HG02973 (cell line): ENCODE data around the gene SLC35C1.

Experiments
- ATAC-seq: cut with Tn5 transposase; IDR thresholded peaks from one replicate; pipeline ENCODE4 v1.9.1; 2021; ENCODE audit warnings: moderate library complexity; ENCODE audit not compliant: unreplicated experiment

The SLC35C1 gene

GRCh38 chr11:45843158-45843924, 38.4 kb downstream of the SLC35C1 start:
- peak; percentile 21 for ATAC-seq

DNA sequence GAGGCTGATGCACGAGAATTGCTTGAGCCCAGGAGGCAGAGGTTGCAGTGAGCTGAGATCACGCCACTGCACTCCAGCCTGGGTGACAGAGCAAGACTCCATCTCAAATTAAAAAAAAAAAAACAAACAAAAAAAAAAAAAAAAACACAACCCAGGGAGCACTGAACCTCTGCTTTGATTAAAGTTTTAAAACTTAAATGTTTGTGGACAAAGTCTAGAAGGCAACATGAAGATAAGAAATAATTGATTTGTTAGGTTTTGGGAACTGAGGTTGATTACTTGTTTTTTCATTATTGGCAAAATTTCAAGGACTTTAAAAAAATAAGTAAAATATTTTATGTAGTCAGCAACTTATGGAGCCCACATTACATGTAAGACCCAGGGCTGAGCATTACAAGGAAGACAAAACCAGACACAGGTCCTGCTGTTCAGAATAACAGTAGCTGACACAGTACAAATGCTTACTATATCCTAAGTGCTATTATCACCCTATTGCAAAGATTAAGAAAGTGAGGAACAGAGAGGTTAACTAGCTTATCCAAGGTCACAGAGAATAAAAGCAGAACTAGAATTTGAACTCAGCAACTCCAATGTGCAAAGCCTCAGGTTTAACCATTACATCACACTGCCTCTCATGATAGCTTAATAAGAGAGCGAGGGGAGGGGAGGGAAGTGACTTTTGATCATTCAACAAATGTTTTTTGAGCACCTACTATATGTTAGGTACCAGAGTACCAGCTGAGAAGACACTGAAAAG, 40.1 kb downstream of the SLC35C1 start:
- no peak for ATAC-seq

DNA sequence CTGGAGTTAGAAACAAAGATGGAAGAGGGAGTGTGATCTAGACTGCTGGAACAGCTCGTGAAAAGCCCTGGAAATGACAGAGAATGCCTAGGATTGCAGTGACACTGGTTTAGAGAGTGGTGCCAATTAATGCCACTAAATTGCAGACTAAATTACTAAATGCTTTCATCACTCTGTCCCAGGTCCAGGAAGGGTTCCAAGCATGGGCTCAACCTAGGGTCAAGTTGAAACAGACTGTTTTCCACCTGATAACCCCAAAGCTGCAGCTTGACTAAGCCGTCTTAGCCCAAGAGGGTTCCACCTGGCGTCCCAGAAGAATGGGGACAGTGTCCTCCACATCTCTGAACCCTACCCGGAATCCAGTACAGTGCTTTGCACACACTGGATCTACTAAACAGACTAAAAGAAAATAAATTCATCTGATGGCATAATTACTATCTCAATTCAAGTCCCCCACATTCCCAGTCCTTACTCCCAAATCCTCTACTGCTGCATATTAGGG, 41.3 kb downstream of the SLC35C1 start:
- ATAC-seq = no peak

- peak; percentile 86 for ATAC-seq
Measured at GRCh38 chr11:45846974-45847910, 42.3 kb downstream of the SLC35C1 start, which contains the start of gene CRY2. TSS of gene CRY2 (plus strand) at chr11:45847475. CDS start at chr11:45847491, 16 bp downstream.

- ATAC-seq = peak; percentile 16
Measured at GRCh38 chr11:45847911-45848316, 43.0 kb downstream of the SLC35C1 start.

DNA sequence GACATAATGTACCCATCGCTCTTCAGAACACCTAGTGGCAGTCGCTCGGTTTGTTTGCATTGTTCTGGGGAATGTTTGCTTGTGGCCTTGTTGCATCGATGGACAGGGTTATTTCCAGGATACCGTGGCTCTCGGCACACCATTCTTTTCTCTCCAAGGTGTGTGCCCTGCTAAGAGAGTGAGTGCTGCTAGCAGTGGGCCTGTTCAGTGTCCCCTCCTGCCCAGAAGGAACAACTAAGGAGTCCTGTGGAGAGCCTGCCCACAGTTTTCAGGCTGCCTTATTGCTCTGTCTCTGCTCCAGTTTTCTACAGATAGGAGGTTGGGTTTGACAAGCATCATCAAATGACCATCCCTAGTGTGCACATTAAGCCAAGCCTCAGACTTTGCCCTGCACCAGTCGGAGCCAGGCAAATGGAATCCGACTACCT, 43.7 kb downstream of the SLC35C1 start:
- no peak for ATAC-seq

- ATAC-seq = no peak
Measured at GRCh38 chr11:45850446-45850845, 45.5 kb downstream of the SLC35C1 start.

DNA sequence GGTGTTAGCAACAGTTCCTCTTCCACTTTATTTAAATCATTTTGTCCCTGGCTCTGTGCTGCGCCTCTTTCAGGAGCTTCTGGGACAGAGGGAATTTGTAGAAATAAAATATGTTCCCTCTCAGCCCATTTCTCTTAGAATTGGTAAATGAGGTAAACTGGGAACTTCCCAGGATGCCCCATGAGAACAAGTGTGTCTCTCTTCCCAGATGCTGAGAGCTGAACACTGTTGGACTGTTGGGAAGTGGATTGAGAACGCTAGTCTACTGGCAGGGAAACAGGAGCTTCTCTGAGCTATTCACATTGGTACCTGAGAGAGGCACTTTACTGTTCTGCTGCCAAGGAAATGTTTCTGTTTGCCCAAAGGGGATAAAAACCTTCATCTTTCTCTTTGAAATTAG, 46.3 kb downstream of the SLC35C1 start:
- ATAC-seq = no peak

- ATAC-seq = no peak
Measured at GRCh38 chr11:45852018-45852711, 47.2 kb downstream of the SLC35C1 start.

DNA sequence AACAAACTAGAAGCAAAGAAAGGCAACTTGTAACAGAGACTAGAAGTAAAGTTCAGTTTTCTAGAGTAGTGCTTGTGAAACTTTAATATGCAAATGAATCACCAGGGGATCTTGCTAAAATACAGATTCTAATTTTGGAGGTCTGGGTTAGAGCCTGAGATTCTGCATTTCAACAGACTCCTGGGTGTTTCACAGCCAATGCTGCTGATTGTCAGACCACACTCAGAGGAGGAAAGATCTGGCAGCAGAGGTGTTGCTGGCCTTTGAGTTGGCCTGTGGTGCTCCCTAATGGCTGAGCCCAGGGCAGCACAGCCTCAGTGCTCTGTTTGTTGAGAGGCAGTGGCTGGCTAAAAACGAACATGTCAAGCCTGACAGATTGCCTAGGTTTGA, 47.8 kb downstream of the SLC35C1 start:
- no peak for ATAC-seq

DNA sequence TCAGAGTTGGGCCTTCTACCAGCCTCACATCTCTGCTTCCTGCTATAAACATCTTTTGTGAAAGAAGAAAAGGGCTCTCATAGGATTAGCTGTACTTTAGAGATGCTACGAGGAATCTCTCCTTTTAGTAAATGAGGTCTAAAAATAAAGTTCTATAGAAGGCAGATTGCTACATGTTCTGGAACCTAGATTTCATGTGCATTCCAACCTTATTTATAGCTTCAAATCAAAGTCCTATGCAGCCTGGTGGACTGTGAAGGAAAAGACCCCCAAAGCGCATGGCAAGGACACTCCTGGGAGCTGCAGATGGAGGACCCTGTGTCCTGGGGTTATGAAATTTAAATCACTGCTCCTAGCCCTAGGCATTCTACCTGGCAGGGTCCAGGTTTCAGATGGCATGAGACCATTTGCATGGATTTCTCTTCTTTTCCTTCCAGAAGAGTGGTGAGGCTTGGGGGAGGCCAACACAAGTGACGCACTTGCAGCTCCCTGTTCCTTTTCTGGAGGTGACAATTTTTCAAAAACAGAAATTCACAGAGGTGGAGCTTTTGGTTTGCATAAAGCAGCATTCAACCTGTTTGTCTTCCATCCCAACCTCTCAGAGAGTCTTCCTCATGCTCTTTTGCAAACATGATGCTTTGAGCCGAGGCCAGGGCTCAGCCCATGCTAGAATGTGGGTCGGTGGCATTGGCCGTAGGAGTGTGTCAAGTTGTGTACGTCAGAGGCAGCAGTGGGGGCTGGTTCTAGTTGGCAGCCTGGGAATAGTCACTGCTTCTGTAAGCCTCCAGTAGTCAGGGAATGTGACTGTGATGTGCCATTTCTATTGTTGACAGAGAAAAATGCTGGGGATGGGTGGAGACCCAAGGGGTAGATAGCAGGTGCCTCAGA, 48.6 kb downstream of the SLC35C1 start:
- no peak for ATAC-seq

DNA sequence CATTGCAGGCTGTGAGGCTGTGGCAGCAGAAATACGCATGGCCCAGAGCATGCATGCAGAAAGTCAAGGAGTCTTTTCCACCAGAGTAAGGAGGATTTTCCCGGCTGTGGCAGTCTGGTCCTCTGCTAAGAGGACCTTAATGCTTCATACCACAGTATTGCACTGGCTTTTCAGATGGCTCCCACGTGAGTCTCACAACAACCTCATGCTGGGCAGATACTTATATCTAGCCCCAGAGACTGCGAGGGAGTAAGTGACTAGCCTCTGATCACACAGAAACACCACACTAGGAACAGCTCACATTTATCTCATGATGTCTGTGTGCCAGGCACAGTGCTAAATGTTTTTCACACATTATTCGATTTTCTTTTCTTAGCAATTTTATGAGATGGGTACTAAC, 50.4 kb downstream of the SLC35C1 start:
- ATAC-seq = no peak

- no peak for ATAC-seq
Measured at GRCh38 chr11:45856044-45856468, 51.1 kb downstream of the SLC35C1 start.

- no peak for ATAC-seq
Measured at GRCh38 chr11:45857961-45858474, 53.1 kb downstream of the SLC35C1 start.

DNA sequence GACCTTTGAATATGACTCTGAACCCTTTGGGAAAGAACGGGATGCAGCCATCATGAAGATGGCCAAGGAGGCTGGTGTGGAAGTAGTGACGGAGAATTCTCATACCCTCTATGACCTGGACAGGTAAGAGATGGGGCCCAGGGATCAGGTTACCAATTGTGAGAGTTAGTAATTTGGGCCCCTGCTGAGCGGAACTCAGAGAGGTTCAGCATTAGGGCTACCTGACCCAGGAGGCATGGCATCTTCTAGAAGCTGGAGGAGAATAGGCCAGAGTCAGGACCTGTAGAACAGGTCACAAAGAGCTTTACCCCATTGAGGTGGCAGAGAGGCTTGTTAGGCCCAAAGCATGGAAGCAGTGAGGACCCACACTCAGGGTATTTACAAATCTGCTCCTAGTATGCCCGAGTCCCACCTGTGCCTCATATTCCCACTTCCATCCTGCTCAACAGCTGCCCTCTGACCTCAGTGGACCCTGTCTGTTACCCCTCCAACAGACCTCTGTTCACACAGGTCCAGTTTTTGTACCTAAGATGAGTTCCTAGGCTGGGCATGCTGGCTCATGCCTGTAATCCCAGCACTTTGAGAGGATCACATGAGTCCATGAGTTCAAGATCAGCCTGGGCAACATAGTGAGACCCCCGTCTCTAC, 53.9 kb downstream of the SLC35C1 start:
- no peak for ATAC-seq

- no peak for ATAC-seq
Measured at GRCh38 chr11:45859661-45860140, 54.8 kb downstream of the SLC35C1 start.

DNA sequence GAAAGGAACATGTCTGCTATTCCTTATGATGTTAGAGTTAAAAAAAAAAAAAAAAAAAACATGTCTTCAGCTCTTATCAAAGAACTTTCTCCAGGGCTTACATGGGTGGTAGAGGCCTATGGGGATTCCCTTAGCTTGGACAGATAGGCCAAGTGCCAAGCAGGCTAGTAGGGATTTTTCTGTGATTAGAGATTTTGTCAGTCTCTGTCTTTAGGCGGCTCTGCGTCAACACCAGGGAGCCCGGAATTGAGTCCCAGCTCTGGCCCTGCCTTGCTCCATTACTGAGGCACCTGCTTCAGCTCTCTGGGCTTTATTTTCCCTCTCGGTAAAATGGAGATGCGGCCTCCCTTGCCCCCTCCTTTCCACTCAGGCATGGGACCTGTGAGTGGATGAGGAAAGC, 55.4 kb downstream of the SLC35C1 start:
- no peak for ATAC-seq

DNA sequence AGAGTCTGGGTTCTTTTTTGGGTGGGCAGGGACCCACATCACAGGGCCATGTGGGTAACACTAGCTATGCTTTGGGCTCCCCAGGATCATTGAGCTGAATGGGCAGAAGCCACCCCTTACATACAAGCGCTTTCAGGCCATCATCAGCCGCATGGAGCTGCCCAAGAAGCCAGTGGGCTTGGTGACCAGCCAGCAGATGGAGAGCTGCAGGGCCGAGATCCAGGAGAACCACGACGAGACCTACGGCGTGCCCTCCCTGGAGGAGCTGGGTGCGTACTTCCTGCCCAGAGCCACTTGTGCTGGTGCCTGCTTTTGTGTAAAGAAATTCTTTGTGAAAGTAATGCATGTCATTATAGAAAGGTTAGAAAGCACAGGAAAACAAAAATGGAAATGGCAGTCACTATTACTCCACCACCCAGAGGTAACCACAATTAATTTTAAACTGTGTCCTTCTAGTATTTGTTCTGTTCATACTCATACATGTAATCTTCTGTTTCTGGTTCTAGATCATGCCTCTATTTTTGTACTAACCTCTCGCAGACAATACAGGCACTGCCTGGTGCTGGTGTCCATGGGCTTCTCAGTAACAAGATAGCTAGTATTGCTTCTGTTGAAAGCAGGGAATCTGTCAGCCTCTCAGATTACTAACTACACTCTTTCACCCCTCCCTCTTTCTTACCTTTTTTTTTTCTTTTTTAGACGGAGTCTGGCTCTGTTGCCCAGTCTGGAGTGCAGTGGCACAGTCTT, 56.0 kb downstream of the SLC35C1 start:
- no peak for ATAC-seq
